Measurements from ENCODE around the gene PTPRN2.

PTPRN2 gene

GRCh38 chr7:158067219-158067930 is 520.2 kb downstream of the PTPRN2 start:
- DNase-seq (ENCODE audit: extremely low read depth, low read depth) = no peak
- TF ChIP-seq CTCF (IDR thresholded peaks at IDR 0.05; ENCODE audit: low read depth, low read length) = no peak

DNA sequence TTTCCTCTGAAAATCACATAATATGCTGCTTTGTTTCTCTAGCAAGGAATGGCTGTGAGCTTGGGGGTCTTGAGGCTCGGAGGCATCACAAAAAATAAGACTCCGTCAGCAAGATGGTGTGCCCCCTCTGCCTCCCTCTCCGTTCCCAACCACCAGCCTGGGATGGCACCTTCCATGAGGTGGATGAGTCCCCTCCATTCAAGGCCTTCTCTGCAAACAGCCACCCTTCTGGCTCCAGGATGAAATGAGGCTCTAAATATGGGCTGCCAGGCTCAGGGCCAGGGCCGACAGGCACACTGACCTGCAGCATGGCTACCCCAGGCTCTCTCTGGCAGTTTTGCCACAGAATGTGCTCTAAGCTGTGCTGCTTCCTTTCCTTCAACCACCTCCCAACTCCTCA is 521.5 kb downstream of the PTPRN2 start:
- TF ChIP-seq CTCF (IDR thresholded peaks at IDR 0.05; ENCODE audit: low read depth, low read length) = no peak
- no peak for DNase-seq (ENCODE audit: extremely low read depth, low read depth)

DNA sequence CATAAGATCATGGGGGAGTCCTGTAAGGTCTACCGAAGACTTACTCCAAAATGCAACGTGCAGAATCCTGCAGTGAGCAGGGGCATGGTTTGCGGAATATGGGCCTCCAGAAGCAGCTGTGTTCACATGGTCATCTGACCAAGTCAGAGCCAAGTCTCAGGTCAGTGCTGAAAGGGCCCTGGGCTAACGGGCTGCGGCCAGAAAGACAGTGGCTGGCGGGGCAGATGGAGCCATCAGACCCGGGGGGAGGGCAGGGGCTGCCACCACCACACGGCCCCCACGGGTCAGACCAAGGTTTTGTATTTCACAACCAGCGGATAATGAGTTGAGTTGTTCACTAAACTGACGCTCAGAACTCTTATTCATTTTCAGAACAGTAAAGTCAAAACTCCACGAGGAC is 522.3 kb downstream of the PTPRN2 start:
- TF ChIP-seq CTCF (IDR thresholded peaks at IDR 0.05; ENCODE audit: low read depth, low read length) = no peak
- DNase-seq (ENCODE audit: extremely low read depth, low read depth) = no peak

DNA sequence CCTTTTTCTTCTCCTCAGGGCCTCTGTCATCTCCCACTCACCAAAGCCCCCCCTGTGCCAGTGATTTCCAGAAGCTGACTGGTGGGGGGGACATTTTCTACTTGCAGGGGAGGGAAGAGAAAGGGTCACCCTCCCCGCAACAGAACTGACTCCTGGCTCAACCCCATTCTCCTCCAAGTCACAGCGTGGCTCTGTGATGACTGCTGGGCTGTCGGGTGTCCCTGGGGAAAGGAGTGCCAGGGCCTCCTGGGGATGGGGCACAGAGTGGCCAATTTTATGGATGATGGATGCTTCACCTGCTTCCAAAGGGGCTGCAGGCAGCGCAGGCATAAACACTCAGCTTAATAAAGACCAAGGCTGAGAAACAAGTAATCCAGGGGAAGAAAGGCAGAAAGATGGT is 523.0 kb downstream of the PTPRN2 start:
- TF ChIP-seq CTCF (IDR thresholded peaks at IDR 0.05; ENCODE audit: low read depth, low read length) = no peak
- no peak for DNase-seq (ENCODE audit: extremely low read depth, low read depth)

- no peak for DNase-seq (ENCODE audit: extremely low read depth, low read depth)
- no peak for TF ChIP-seq CTCF (IDR thresholded peaks at IDR 0.05; ENCODE audit: low read depth, low read length)
These were observed 523.6 kb downstream of the PTPRN2 start for GRCh38 chr7:158063850-158064610.

DNA sequence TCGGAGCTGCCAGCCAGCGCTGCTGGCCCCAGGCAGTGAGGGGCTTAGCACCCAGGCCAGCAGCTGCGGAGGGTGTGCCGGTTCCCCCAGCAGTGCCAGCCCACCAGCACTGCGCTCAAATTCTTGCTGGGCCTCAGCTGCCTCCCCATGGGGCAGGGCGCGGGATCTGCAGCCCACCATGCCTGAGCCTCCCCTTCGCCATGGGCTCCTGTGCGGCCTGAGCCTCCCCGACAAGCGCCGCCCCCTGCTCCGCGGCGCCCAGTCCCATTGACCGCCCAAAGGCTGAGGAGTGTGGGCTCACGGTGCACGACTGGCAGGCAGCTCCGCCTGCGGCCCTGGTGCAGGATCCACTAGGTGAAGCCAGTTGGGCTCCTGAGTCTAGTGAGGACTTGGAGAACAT is 525.0 kb downstream of the PTPRN2 start:
- no peak for TF ChIP-seq CTCF (IDR thresholded peaks at IDR 0.05; ENCODE audit: low read depth, low read length)
- no peak for DNase-seq (ENCODE audit: extremely low read depth, low read depth)

GRCh38 chr7:158061884-158062656 is 525.6 kb downstream of the PTPRN2 start:
- no peak for TF ChIP-seq CTCF (IDR thresholded peaks at IDR 0.05; ENCODE audit: low read depth, low read length)
- DNase-seq (ENCODE audit: extremely low read depth, low read depth) = no peak

All from AG09319 (cell line).